ENCODE measurements around the gene ZNF609.

DNA sequence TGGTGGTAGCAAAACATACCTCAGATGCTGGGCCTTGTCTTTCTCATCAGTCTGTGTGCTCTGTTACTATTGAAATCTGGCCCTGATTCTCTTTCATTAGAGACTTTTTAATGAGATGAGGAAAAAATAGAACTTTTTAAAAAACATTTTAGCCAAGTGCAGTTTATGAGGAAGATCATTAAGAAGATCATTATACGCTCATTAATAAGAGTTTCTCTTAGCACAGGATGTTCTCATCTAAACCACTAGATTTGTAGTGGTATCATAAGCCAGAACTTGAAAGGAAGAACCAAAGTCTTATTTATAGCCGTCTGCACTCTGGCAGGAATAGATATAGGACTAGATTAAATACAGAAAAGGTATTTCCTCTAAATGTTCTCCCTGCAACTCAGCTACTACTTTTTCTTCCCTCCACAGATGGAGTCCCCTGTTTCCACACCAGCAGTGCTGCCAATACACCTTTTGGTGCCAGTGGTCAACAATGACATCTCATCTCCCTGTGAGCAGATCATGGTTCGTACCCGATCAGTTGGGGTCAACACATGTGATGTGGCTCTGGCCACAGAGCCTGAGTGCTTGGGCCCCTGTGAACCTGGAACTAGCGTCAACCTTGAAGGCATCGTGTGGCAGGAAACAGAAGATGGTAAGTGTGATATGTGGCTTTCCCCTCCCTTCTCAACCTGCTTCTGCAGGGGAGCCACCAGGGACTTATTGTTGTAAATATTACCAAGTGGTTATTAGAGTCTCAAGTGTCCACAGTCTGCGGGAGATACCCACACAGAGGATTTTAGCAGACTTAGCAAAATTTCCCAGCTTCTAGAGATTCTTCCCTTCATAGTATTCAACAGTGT is 162.3 kb downstream of the ZNF609 start:
- TF ChIP-seq, protein P1, sequence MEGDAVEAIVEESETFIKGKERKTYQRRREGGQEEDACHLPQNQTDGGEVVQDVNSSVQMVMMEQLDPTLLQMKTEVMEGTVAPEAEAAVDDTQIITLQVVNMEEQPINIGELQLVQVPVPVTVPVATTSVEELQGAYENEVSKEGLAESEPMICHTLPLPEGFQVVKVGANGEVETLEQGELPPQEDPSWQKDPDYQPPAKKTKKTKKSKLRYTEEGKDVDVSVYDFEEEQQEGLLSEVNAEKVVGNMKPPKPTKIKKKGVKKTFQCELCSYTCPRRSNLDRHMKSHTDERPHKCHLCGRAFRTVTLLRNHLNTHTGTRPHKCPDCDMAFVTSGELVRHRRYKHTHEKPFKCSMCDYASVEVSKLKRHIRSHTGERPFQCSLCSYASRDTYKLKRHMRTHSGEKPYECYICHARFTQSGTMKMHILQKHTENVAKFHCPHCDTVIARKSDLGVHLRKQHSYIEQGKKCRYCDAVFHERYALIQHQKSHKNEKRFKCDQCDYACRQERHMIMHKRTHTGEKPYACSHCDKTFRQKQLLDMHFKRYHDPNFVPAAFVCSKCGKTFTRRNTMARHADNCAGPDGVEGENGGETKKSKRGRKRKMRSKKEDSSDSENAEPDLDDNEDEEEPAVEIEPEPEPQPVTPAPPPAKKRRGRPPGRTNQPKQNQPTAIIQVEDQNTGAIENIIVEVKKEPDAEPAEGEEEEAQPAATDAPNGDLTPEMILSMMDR (IDR thresholded peaks at IDR 0.05; ENCODE audit: poor library complexity, severe bottlenecking): no peak
- TF ChIP-seq EP300 (conservative IDR thresholded peaks at IDR 0.05; ENCODE audit: poor library complexity, severe bottlenecking) (no peak), RAD21 (conservative IDR thresholded peaks at IDR 0.05) (no peak), TAF1 (IDR thresholded peaks at IDR 0.05; ENCODE audit: low read depth) (no peak)

Data from neural cell (in vitro differentiated cells).